GM19328 (cell line): ENCODE results near the gene MARVELD2.
"Not testable (repeated sequence)": the region's sequence is repeated elsewhere in the genome, so short reads cannot be mapped to it uniquely, and the experiment has no call there.

Experiments used
- ATAC-seq: cut with Tn5 transposase; IDR thresholded peaks from one replicate; pipeline ENCODE4 v1.9.1; 2021; ENCODE audit warnings: mild to moderate bottlenecking, moderate library complexity; ENCODE audit not compliant: unreplicated experiment

Gene MARVELD2

DNA sequence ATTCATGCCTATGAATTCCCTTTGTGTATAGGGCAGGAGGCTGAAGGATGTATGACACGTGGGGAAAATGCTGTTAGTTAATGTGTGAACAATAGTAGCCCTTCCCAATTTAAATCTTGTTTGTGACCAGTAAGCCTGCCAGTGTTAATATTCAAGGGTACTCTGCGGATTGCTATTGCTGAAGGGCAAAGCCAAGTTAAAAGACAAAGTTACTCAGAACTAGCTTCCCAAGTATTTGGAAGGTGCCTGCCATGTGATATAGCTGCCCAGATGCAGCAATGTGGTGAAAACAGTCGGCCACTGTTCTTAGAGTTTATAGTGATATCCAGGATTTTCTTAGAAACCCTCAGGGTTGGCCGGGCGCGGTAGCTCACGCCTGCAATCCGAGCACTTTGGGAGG, 34.6 kb downstream of the MARVELD2 start:
- no peak for ATAC-seq

DNA sequence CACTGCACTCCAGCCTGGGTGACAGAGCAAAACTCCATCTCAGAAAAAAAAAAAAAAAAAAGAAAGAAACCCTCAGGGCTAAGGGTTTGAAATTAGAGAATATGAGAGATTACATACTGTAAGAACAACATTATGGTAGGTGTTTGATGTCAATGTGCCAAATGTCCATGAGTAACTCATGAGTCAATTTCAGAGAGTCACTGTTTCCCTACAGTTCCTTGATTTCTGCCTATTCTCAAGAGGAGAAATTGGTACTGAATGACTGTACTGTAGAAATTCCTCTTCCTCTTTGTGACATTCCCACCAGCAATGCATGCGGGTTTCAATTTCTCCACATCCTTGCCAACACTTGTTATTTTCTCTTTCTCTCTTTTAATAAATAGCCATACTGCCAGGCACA, 35.2 kb downstream of the MARVELD2 start:
- ATAC-seq, result no peak

DNA sequence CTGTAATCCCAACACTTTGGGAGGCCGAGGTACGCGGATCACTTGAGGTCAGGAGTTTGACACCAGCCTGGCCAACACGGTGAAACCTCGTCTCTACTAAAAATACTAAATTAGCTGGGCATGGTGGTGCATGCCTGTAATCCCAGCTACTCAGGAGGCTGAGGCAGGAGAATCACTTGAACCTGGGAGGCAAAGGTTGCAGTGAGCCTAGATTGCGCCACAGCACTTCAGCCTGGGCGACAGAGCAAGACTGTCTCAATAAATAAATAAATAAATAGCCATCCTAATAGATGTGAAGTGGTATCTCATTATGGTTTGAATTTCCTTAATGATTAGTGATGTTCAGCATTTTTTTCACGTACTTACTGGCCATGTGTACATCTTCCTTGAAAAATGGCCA, 35.6 kb downstream of the MARVELD2 start:
- not testable (repeated sequence) for ATAC-seq

DNA sequence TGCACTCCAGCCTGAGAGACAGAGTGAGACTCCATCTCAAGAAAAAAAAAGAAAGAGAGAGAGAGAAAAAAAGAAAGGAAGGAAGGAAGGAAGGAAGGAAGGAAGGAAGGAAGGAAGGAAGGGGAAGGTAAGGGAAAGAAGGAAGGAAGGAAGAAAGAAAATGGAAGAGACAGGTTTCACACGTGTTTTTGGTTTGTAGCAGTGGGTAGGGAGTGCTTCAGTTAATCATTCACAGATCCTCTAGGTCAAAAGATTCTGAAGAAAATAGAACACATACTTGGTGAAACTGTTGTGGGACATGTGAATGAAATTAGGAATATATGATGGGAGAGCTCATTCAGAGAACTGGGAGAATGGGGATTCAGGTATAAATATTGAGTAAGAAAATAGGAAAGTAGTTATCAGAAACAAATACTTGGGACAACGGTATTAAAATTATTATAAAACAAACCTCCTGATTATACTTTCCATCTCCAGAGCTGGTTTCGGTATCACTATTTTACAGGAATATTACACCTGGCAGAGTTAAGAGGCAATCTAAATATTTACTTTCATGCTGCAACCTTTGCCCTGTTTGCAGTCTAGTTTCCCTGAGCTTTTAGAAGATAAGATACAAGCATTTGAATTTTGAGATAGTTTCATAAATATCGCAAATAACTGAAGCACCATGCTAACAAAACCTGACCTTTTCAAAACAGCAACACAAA, 37.2 kb downstream of the MARVELD2 start:
- ATAC-seq, result no peak

DNA sequence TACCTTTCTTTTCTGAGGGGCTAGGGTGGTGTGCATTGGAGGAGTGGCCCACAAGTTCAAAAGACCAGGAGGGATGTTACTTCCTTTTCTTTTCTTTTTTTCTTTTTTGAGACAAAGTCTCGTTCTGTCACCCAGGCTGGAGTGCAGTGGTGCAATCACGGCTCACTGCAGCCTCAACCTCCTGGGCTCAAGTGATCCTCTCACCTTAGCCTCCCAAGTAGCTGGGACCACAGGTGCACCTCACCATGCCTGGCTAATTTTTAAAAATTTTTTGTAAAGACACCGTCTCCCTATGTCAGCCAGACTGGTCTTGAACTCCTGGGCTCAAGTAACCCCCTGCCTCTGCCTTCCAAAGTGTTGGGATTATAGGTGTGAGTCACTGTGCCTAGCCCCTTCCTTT, 38.6 kb downstream of the MARVELD2 start:
- not testable (repeated sequence) for ATAC-seq

DNA sequence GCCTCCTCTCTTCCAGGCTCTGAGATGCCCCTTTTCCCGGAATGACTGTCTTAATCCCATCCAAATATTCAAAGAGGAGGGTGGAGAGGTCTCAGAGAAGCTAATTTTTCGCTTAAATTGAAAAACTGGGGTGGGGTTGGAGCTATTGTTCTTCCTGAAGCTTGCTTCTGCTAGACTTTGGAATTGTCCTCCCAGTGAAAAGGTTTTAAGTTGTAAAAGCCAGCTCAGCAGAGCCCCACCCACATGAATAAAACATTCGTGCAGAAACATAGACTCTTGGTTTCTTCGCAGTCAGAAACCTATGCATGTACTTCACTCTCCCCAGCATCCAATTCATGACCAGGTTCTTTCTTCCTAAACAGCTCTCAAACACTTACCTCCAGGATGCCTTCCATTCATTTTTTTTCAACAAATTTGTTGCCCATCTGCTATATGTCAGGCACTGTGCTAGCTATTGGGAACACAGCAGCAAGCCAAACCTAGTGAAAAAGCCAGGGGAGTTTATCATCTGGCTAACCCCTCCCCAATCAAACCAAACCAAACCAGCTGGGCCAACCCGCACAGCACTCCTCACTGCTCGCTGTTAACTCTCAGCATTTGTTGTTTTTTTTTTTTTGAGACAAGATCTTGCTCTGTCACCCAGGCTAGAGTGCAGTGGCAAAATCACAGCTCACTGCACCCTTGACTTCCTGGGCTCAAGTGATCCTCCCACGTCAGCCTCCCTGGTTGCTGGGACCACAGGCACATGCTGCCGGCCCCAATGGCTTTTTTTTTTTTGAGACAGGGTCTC, 39.7 kb downstream of the MARVELD2 start:
- no peak for ATAC-seq

DNA sequence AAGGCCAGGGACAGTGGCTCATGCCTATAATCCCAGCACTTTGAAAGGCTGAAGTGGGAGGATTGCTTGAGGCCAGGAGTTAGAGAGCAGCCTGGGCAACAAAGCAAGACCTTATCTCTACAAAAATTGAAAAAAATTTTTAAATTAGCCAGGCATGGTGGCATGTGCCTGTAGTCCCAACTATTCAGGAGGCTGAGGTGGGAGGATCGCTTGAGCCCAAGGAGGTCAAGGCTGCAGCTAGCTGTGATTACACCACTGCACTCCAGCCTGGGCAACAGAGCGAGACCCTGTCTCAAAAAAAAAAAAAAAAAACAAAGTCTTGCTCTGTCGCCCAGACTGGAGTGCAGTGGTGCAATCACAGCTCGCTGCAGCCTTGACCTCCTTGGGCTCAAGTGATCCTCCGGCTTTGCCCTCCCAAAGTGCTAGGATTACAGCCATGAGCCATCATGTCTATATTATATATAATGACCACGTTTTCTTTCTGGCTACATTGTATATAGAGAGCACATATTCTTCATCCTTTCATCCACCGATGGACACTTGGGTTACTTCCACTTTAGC, 40.6 kb downstream of the MARVELD2 start:
- ATAC-seq, result not testable (repeated sequence)

DNA sequence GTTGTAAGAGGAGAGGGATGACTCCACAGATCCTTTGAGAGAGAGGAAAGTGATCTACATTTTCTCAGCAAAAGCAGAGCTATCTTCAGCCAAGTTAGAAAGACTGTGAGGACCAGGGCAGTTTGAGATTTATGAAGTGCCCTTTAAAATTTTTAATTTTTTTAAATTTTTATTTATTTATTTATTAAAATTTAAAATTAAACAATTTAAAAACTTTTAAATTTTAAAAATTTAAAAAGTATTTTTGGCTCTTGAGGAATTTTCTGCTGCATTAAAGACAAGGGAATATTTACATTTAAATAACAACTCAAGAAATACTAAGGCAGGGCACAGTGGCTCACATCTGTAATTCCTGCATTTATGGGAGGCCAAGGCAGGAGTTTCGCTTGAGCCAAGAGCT, 47.3 kb downstream of the MARVELD2 start:
- ATAC-seq, result no peak

DNA sequence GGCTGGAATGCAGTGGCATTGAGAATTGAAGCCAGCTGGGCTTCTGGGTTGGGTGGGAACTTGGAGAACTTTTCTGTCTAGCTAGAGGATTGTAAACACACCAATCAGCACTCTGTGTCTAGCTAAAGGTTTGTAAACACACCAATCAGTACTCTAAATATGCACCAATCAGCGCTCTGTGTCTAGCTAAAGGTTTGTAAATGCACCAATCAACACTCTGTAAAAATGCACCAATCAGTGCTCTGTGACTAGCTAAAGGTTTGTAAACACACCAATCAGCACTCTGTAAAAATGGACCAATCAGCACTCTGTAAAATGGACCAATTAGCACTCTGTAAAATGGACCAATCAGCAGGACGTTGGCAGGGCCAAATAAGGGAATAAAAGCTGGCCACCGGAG, 51.5 kb downstream of the MARVELD2 start:
- ATAC-seq, result not testable (repeated sequence)

DNA sequence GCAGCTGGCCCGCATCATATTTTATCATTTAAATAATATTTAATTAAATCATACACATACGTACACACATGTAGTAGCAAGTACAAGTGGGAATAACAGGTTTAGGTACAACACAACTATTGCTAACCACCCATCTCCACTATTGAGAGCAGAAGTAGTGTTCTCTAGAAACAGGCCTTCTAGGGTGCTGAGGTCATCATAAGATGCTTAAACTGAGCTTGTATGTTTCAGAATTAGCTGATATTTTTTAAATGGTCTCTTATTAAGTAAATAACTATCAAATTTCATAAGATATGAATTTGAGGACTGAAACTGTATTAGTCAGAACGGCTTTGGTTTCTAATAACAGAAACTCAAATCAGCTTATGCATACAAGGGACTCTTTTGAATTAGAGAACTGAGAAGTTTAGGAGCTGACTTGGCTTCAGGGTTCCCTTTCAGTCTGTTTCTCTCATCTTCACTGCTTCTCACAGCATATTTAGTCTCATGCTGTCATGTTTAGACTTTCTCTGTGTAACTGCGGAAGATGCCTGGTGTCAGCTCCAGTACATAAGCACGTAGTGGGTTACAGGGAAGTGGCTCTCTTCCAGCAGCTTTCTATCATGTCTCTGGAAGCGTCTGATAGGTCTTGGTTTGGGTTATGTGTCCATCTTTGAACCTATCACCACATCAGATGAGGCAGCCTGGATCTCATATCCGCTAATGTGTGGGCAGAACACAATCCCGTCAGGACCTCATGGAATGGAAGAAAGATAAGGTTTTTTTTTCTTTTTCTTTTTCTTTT, 52.7 kb downstream of the MARVELD2 start:
- peak; percentile 87 for ATAC-seq

DNA sequence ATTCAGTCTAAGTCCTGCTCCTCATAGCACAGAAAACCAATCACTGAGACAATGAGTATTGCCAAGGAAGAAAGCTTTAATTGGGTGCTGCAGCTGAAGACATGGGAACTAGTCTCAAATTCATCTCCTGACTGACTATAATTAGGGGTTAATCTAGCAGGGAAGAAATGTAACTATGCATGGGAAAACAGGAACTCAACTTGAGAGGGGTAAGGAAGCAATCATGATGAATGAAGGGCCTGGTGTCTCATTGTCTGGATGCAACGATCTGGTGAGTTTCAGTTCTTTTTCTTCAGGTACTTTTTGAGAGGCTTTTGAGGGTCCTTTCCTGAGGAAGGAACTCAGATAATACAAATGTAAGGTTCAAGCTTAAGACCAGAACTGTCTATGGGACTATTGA, 53.7 kb downstream of the MARVELD2 start:
- ATAC-seq, result no peak

DNA sequence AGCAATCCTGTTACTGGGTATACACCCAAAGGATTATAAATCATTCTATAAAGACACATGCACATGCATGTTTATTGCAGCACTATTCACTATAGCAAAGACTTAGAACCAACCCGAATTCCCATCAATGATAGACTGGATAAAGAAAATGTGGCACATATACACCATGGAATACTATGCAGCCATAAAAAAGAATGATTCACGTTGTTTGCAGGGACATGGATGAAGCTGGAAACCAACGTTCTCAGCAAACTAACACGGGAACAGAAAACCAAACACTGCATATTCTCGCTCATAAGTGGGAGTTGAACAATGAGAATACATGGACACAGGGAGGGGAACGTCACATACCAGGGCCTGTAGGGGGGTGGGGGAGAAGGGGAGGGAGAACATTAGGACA, 56.6 kb downstream of the MARVELD2 start:
- not testable (repeated sequence) for ATAC-seq

DNA sequence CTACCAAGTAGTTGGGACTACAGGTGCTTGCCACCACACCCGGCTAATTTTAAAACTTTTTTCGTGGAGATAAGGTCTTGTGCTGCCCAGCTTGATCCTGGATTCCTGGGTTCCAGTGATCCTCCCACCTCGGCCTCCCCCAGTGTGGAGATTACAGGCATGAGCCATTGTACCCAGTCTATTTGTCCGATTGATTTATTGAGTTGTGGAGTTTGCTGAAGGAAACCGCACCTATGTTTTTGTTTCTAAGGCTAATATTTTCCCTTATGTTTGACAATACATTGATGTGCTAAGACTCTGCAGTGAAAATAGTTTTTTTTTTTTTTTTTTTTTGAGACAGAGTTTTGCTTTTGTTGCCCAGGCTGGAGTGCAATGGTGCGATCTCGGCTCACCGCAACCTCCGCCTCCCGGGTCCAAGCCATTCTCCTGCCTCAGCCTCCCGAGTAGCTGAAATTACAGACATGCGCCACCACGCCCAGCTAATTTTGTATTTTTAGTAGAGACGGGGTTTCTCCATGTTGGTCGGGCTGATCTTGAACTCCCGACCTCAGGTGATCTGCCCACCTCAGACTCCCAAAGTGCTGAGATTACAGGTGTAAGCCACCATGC, 57.7 kb downstream of the MARVELD2 start:
- not testable (repeated sequence) for ATAC-seq

DNA sequence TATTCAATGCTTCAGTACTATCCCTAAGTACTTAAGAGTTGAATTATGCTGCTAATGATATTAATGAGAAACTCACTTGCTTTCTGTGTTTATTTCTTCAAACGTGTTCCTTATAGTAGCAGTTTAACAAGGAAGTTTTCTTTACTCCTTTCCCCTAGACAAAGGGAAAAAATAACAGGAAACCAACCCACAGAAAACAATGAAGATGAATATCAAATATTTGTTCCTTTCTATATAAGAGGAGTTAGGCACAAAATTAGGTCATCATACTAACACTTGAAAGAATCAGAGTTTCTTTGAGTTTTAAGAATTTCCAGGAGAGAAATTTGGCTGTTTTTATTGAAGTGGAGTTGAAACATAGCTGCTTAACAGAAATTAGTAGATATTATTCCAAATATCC, 62.3 kb downstream of the MARVELD2 start:
- no peak for ATAC-seq

DNA sequence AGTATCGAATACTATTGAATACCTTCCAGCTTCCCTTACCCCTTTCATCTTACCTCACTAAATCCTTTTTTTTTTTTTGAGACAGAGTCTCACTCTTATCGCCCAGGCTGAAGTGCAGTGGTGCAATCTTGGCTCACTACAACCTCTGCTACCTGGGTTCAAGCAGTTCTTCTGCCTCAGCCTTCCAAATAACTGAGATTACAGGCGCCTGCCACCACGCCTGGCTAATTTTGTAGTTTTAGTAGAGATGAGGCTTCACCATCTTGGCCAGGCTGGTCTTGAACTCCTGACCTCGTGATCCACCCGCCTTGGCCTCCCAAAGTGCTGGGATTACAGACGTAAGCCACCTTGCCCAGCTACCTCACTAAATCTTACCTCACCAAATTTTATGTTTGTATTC, 63.4 kb downstream of the MARVELD2 start:
- not testable (repeated sequence) for ATAC-seq

DNA sequence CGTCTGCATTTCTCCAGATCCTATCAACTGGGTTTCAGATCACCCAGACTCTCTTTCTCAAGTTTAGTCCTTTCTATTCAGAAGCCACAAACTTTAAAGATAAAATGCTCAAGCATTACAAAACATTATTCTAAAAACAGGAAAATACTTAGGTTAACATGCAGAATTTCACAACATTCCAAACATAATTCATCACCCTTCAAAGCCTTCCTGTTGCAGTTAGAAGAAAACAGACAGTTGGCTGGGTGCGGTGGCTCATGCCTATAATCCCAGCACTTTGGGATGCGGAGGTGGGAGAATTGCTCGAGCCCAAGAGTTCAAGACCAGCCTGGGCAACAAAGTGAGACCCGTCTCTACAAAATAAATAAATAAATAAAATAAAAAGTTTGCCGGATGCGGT, 70.0 kb downstream of the MARVELD2 start:
- ATAC-seq, result no peak

DNA sequence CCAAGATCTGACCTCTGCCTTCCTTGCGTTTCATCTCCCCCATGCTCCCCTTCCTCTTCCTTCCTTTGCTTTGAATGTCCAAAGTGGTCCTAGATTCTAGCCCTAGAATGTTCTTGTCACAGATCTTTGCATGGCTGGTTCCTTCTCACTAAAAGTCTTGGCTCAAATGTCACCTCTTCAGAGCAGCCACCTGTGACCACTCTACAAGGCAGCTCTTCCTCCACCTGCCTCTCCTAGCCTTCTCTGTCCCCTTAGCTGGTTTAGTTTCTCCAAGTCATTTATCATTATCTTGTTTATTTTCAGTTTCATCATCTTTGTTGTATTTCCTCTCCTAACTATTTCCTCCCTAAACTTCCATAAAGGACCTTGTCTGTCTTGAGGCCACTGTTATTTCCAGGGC, 70.6 kb downstream of the MARVELD2 start:
- ATAC-seq, result no peak

DNA sequence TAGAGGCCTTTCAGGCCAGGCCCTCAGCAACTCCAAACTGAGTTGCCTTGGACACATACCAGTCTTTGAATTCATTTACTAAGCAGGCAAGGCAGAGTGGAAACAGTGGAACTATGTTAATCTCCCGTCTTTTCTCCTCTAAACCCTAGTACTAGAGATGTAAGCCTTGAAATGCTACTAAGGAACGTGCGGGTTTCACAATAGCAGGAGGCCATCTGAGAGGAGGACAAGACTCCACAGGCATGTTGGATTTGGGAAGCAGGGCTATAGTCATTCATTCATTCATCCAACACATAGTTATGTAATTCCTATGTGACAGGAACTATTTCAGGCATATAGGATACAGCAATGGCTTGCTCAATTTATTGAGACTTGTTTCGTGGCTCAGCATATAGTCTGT, 74.3 kb downstream of the MARVELD2 start:
- ATAC-seq, result no peak

DNA sequence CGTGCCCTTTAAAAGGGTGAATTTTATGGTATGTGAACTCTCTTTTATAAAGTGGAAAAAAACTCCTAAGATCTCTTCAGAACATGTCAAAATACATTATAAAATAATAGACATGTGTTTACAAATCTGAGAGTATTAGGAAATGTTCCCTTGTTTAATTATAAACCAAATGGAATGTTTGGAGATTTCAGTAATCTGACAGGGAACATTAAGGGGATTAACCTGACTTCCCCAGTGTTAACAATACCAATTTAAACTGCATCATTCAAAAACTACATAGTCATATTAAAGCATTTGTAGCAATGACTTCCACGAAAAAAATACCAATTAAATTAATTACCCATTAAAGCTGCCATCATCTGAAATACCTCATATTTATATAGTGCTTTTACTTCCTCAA, 76.1 kb downstream of the MARVELD2 start:
- ATAC-seq, result no peak

DNA sequence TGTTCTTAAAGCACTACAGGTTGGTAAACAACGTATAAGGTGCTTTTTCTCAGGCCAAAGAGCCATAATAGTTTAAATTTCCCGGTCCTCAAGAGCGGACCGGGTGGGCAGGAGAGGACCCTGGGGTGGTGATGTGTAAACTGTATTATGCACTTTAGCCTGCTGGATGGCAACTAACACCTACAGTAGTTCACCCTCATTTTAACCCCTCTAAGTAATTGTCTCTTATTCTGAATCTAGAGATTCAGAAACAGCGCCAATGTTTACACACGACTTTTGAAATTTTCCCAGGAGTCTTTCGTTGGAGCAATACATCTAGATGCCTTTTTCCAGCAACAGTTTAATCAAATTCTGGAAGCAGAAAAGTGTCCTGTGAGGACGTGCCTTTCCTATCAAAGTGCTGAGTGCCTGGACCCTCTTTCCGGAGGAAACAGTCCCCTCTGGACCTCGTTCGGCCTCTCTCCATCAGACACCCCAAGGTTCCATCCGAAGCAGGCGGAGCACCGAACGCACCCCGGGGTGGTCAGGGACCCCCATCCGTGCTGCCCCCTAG, 77.0 kb downstream of the MARVELD2 start:
- ATAC-seq, result no peak
